H9 (cell line): ENCODE data around the gene SPTBN1. TPM values are rescaled to one million over a fixed set of nuclear protein-coding genes. Genes with fewer than 3 reads are reported as not detected.

Experiments used
- DNase-seq: peaks from one replicate; pipeline ENCODE4 v3.0.0-alpha.2; 2017
- H2AFZ ChIP-seq: one replicate; pipeline ENCODE4 v1.6.1; 2013; ENCODE audit warnings: mild to moderate bottlenecking, low read length, control low read depth, moderate library complexity
- H2AK5ac ChIP-seq: 2 replicates; pipeline ENCODE4 v1.6.1; 2013; ENCODE audit warnings: low read length, control low read depth, mixed read lengths; ENCODE audit not compliant: insufficient read length
- H2BK120ac ChIP-seq: one replicate; pipeline ENCODE4 v1.6.1; 2013; ENCODE audit warnings: low read depth, mild to moderate bottlenecking, low read length, control low read depth, inconsistent platforms; ENCODE audit not compliant: poor library complexity, severe bottlenecking
- H2BK12ac ChIP-seq: 2 replicates; pipeline ENCODE4 v1.6.1; 2013; ENCODE audit warnings: low read length, control low read depth, mixed read lengths, low read depth; ENCODE audit not compliant: insufficient read length
- H2BK15ac ChIP-seq: 2 replicates; pipeline ENCODE4 v1.6.1; 2013; ENCODE audit warnings: low read depth, low read length, control low read depth
- H2BK20ac ChIP-seq: one replicate; pipeline ENCODE4 v1.6.1; 2013; ENCODE audit warnings: low read depth, mild to moderate bottlenecking, low read length, control low read depth, inconsistent platforms; ENCODE audit not compliant: poor library complexity, severe bottlenecking
- H2BK5ac ChIP-seq: 2 replicates; pipeline ENCODE4 v1.6.1; 2013; ENCODE audit warnings: low read length, control low read depth, mixed read lengths; ENCODE audit not compliant: insufficient read length
- H3K14ac ChIP-seq: 2 replicates; pipeline ENCODE4 v1.6.1; 2013; ENCODE audit warnings: low read length, control low read depth; ENCODE audit not compliant: insufficient read depth
- H3K18ac ChIP-seq: 2 replicates; pipeline ENCODE4 v1.6.1; 2013; ENCODE audit warnings: low read depth, mild to moderate bottlenecking, mixed read lengths, low read length, control low read depth; ENCODE audit not compliant: insufficient read length
- H3K23ac ChIP-seq: 2 replicates; pipeline ENCODE4 v1.6.1; 2013; ENCODE audit warnings: low read length, control low read depth, mixed read lengths, low read depth; ENCODE audit not compliant: insufficient read length
- H3K23me2 ChIP-seq: 2 replicates; pipeline ENCODE4 v1.6.1; 2013; ENCODE audit warnings: low read depth, mild to moderate bottlenecking, mixed read lengths, low read length, control low read depth; ENCODE audit not compliant: insufficient read length, poor library complexity, severe bottlenecking
- H3K27ac ChIP-seq: 2 replicates; pipeline ENCODE4 v1.5.1; 2013; ENCODE audit warnings: low read length, control low read depth, mixed read lengths, low read depth; ENCODE audit not compliant: insufficient read length
- H3K27me3 ChIP-seq: 2 replicates; pipeline ENCODE4 v1.6.1; 2013; ENCODE audit warnings: low read length, control low read depth, inconsistent platforms; ENCODE audit not compliant: insufficient read depth
- H3K4ac ChIP-seq: 2 replicates; pipeline ENCODE4 v1.6.1; 2013; ENCODE audit warnings: low read depth, mild to moderate bottlenecking, control low read depth, inconsistent platforms, low read length, moderate library complexity
- H3K4me1 ChIP-seq: 2 replicates; pipeline ENCODE4 v1.6.1; 2013; ENCODE audit warnings: low read length, control low read depth, inconsistent platforms; ENCODE audit not compliant: insufficient read depth
- H3K4me2 ChIP-seq: 2 replicates; pipeline ENCODE4 v1.6.1; 2013; ENCODE audit warnings: low read length, control low read depth, mixed read lengths; ENCODE audit not compliant: insufficient read length, insufficient read depth
- H3K56ac ChIP-seq: 2 replicates; pipeline ENCODE4 v1.6.1; 2013; ENCODE audit warnings: low read depth, mild to moderate bottlenecking, mixed read lengths, low read length, control low read depth; ENCODE audit not compliant: insufficient read length
- H3K79me1 ChIP-seq: 2 replicates; pipeline ENCODE4 v1.6.1; 2013; ENCODE audit warnings: low read depth, mild to moderate bottlenecking, moderate library complexity, low read length, control low read depth, inconsistent platforms; ENCODE audit not compliant: insufficient read depth, poor library complexity, severe bottlenecking
- H3K79me2 ChIP-seq: 2 replicates; pipeline ENCODE4 v1.6.1; 2013; ENCODE audit warnings: low read length, control low read depth, inconsistent platforms; ENCODE audit not compliant: insufficient read depth
- H3K9ac ChIP-seq: 2 replicates; pipeline ENCODE4 v1.6.1; 2013; ENCODE audit warnings: low read length, control low read depth, mixed read lengths; ENCODE audit not compliant: insufficient read length; ENCODE audit errors: extremely low read depth
- H3K9me3 ChIP-seq: one replicate; pipeline ENCODE4 v1.6.1; 2013; ENCODE audit warnings: low read depth, low read length, inconsistent platforms; ENCODE audit not compliant: control insufficient read depth
- H3T11ph ChIP-seq: one replicate; pipeline ENCODE4 v1.6.1; 2013; ENCODE audit warnings: mild to moderate bottlenecking, low read length, control low read depth, inconsistent platforms
- H4K20me1 ChIP-seq: one replicate; pipeline ENCODE4 v1.6.1; 2013; ENCODE audit not compliant: control insufficient read depth, insufficient read length, insufficient read depth
- H4K5ac ChIP-seq: 2 replicates; pipeline ENCODE4 v1.6.1; 2013; ENCODE audit warnings: low read depth, mild to moderate bottlenecking, mixed read lengths, low read length, control low read depth; ENCODE audit not compliant: insufficient read length
- H4K8ac ChIP-seq: replicated peaks from 2 replicates; pipeline ENCODE4 v1.6.1; 2013; ENCODE audit warnings: low read length, control low read depth, mixed read lengths, low read depth; ENCODE audit not compliant: insufficient read length
- H4K91ac ChIP-seq: 2 replicates; pipeline ENCODE4 v1.6.1; 2013; ENCODE audit warnings: low read depth, mild to moderate bottlenecking, moderate library complexity, mixed read lengths, low read length, control low read depth; ENCODE audit not compliant: insufficient read length
- H3K27ac Mint-ChIP-seq, 3 experiments: 2 replicates in 2 of 3; 3 replicates in 1 of 3; pipeline ENCODE4 v1.8.0; 2020 to 2021; ENCODE audit warnings: mixed read lengths in 3 of 3, mild to moderate bottlenecking in 1 of 3, moderate library complexity in 1 of 3
- H3K27me3 Mint-ChIP-seq: 2 replicates; pipeline ENCODE4 v1.8.0; 2021; ENCODE audit warnings: low read depth, mild to moderate bottlenecking, moderate library complexity, mixed read lengths
- H3K36me3 Mint-ChIP-seq, 3 experiments: 2 replicates in 2 of 3; 3 replicates in 1 of 3; pipeline ENCODE4 v1.8.0; 2020 to 2021; ENCODE audit warnings: low read depth in 3 of 3, mixed read lengths in 3 of 3; ENCODE audit not compliant: insufficient read depth in 1 of 3
- H3K4me1 Mint-ChIP-seq, 2 experiments: 2 replicates each; pipeline ENCODE4 v1.8.0; 2020; ENCODE audit warnings: mixed read lengths in 2 of 2
- H3K4me3 Mint-ChIP-seq, 2 experiments: 2 replicates in 1 of 2; 3 replicates in 1 of 2; pipeline ENCODE4 v1.8.0; 2020 to 2021; ENCODE audit warnings: mild to moderate bottlenecking in 2 of 2, mixed read lengths in 2 of 2, moderate library complexity in 1 of 2
- H3K9me3 Mint-ChIP-seq, 2 experiments: 2 replicates in 1 of 2; 3 replicates in 1 of 2; pipeline ENCODE4 v1.8.0; 2020; ENCODE audit warnings: mild to moderate bottlenecking in 2 of 2, mixed read lengths in 2 of 2, moderate library complexity in 1 of 2
- CTCF ChIP-seq: fragments of 200-600 bp; sonication (generic); conservative IDR thresholded peaks from 3 replicates; pipeline ENCODE4 v1.8.0; 2021; ENCODE audit warnings: antibody characterized with exemption, mild to moderate bottlenecking
- WGBS: extraction: QIAGEN DNeasy Blood & Tissue Kit; methylation state at CpG from one replicate; pipeline ENCODE4 v1.1.7; 2013; ENCODE audit warnings: missing lambda C conversion rate, low lambda C conversion rate, mixed read lengths; ENCODE audit not compliant: insufficient read length; ENCODE audit errors: extremely low coverage; 5-methylcytosine and 5-hydroxymethylcytosine counted together
- total RNA-seq: library from RNA; stranded (reverse); gene quantifications from 2 replicates; pipeline ENCODE4 v1.2.1, GENCODE V29; 2021

The SPTBN1 gene
- total RNA-seq, 1 experiment from 2014 or later = 164 TPM

DNA sequence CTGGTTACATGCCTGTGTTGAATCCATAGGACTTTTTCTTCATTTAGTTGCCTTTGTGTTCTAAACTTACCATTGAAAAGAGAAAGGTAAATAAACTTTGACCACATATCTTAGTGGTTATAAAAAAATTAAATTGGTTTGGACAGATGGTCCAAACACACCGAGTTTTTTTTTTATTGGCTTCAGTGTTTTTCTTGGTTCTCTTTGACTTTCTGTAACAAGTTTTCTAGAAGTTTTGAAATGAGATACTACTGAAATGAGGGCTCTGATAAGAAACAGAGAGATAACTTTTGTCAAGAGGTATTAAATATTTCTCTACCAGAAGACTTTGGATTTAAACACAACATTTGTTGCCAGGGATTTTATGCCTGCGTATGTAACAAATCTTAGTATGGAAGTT lies 20.7 kb downstream of the SPTBN1 start:
- H3K4me2 ChIP-seq = no peak overlapping the region
- DNase-seq = no peak
- H3K14ac ChIP-seq = no peak overlapping the region
- H3K9me3 ChIP-seq = no peaks in the 10 kb centered on the region
- no peak overlapping the region for H4K5ac ChIP-seq
- H3K9ac ChIP-seq = no peak overlapping the region
- H3K79me1 ChIP-seq = no peaks in the 10 kb centered on the region
- no peak overlapping the region for H3K56ac ChIP-seq
- H3K27ac Mint-ChIP-seq = no peak overlapping the region
- no peak overlapping the region for H4K91ac ChIP-seq
- no peak for TF ChIP-seq CTCF
- H3K9me3 Mint-ChIP-seq = no peaks in the 10 kb centered on the region
- H2AK5ac ChIP-seq = no peak overlapping the region
- no peak overlapping the region for H2BK120ac ChIP-seq
- H3K18ac ChIP-seq = no peak overlapping the region
- H3K36me3 Mint-ChIP-seq = no peaks in the 10 kb centered on the region; a peak in 1 of 7 replicates
- no peak overlapping the region for H3K4me3 Mint-ChIP-seq
- peaks cover 0 to 10% of the 10 kb centered on the region in 2 experiments; a peak in 2 of 4 replicates for H3K4me1 Mint-ChIP-seq
- no peak overlapping the region for H3K23ac ChIP-seq
- no peaks in the 10 kb centered on the region for H3K23me2 ChIP-seq
- H4K20me1 ChIP-seq = no peaks in the 10 kb centered on the region
- H2BK20ac ChIP-seq = no peak overlapping the region
- no peak overlapping the region for H2BK12ac ChIP-seq
- no peak overlapping the region for H2BK5ac ChIP-seq
- no peaks in the 10 kb centered on the region for H3K27me3 ChIP-seq
- H4K8ac ChIP-seq = no peak overlapping the region
- no peak overlapping the region for H3K4ac ChIP-seq
- H3T11ph ChIP-seq = no peak overlapping the region
- H3K79me2 ChIP-seq = peaks cover 2% of the 10 kb centered on the region; the same call in 1 of the 2 replicates
- no CpG with 5 or more reads among the region's 2 CpGs for WGBS
- H3K27me3 Mint-ChIP-seq = no peaks in the 10 kb centered on the region
- no peak overlapping the region for H2AFZ ChIP-seq
- H2BK15ac ChIP-seq = no peak overlapping the region
- H3K27ac ChIP-seq = no peak overlapping the region
- no peaks in the 10 kb centered on the region for H3K4me1 ChIP-seq
